Neural crest cell (in vitro differentiated cells): ENCODE results near the gene ORC2. TPM values are rescaled to one million over a fixed set of nuclear protein-coding genes. Genes with fewer than 3 reads are reported as not detected.
"Not testable (repeated sequence)": the region's sequence is repeated elsewhere in the genome, so short reads cannot be mapped to it uniquely, and the experiment has no call there.

Source experiments
- DNase-seq: peaks from one replicate; pipeline ENCODE4 v3.0.0; 2021; ENCODE audit warnings: low read depth, mixed read lengths, low spot score
- H3K27ac Mint-ChIP-seq: one replicate; pipeline ENCODE4 v1.8.0; 2021; ENCODE audit warnings: mild to moderate bottlenecking, mixed read lengths; ENCODE audit not compliant: unreplicated experiment
- H3K27me3 Mint-ChIP-seq: 2 replicates; pipeline ENCODE4 v1.8.0; 2021; ENCODE audit warnings: low read depth, mild to moderate bottlenecking, mixed read lengths
- H3K36me3 Mint-ChIP-seq: 2 replicates; pipeline ENCODE4 v1.8.0; 2021; ENCODE audit warnings: low read depth, mild to moderate bottlenecking, mixed read lengths
- H3K4me1 Mint-ChIP-seq: 2 replicates; pipeline ENCODE4 v1.8.0; 2021; ENCODE audit warnings: mixed read lengths
- H3K4me3 Mint-ChIP-seq: one replicate; pipeline ENCODE4 v1.8.0; 2021; ENCODE audit warnings: mild to moderate bottlenecking, mixed read lengths
- H3K9me3 Mint-ChIP-seq: 2 replicates; pipeline ENCODE4 v1.8.0; 2021; ENCODE audit warnings: mixed read lengths
- CTCF ChIP-seq: fragments of 200-600 bp; sonication (generic); conservative IDR thresholded peaks from 2 replicates; pipeline ENCODE4 v1.5.0; 2021; ENCODE audit warnings: antibody characterized with exemption, mild to moderate bottlenecking
- total RNA-seq: library from RNA; stranded (reverse); gene quantifications from 2 replicates; pipeline ENCODE4 v1.2.1, GENCODE V29; 2021

The ORC2 gene
- total RNA-seq, 1 donor from 2014 or later, result 30.9 TPM

- no peak for TF ChIP-seq CTCF
- H3K4me1 Mint-ChIP-seq, result no peaks in the 10 kb centered on the region
- no peaks in the 10 kb centered on the region for H3K9me3 Mint-ChIP-seq
- H3K27ac Mint-ChIP-seq, result no peak overlapping the region
- no peak for DNase-seq
- H3K27me3 Mint-ChIP-seq, result no peaks in the 10 kb centered on the region
- peaks cover 4% of the 10 kb centered on the region for H3K36me3 Mint-ChIP-seq
- H3K4me3 Mint-ChIP-seq, result no peak overlapping the region
These were observed 29.6 kb upstream of the ORC2 start for GRCh38 chr2:200993097-200993496.

- peaks cover 4% of the 10 kb centered on the region for H3K36me3 Mint-ChIP-seq
- TF ChIP-seq CTCF, result no peak
- no peaks in the 10 kb centered on the region for H3K9me3 Mint-ChIP-seq
- no peak for DNase-seq
- no peaks in the 10 kb centered on the region for H3K4me1 Mint-ChIP-seq
- H3K27ac Mint-ChIP-seq, result no peak overlapping the region
- no peaks in the 10 kb centered on the region for H3K27me3 Mint-ChIP-seq
- no peak overlapping the region for H3K4me3 Mint-ChIP-seq
These were observed 23.7 kb upstream of the ORC2 start for GRCh38 chr2:200987137-200987536.

- Mint-ChIP-seq H3K4me1 (peaks cover 2% of the 10 kb centered on the region), H3K27ac (no peak overlapping the region), H3K27me3 (no peaks in the 10 kb centered on the region), H3K9me3 (no peaks in the 10 kb centered on the region), H3K36me3 (peaks cover 4% of the 10 kb centered on the region), H3K4me3 (no peak overlapping the region)
- DNase-seq, result no peak
- no peak for TF ChIP-seq CTCF
These were observed 22.3 kb upstream of the ORC2 start for GRCh38 chr2:200985799-200986198.

- H3K27me3 Mint-ChIP-seq, result no peaks in the 10 kb centered on the region
- no peaks in the 10 kb centered on the region for H3K36me3 Mint-ChIP-seq
- DNase-seq, result no peak
- H3K4me3 Mint-ChIP-seq, result no peak overlapping the region
- H3K9me3 Mint-ChIP-seq, result no peaks in the 10 kb centered on the region
- TF ChIP-seq CTCF, result no peak
- no peak overlapping the region for H3K27ac Mint-ChIP-seq
- peaks cover 13% of the 10 kb centered on the region for H3K4me1 Mint-ChIP-seq
These were observed 13.2 kb upstream of the ORC2 start for GRCh38 chr2:200976710-200977109.

GRCh38 chr2:200975672-200976071 lies 12.2 kb upstream of the ORC2 start:
- no peak overlapping the region for H3K27ac Mint-ChIP-seq
- DNase-seq, result no peak
- no peak overlapping the region for H3K4me3 Mint-ChIP-seq
- H3K4me1 Mint-ChIP-seq, result peaks cover 9% of the 10 kb centered on the region
- no peaks in the 10 kb centered on the region for H3K36me3 Mint-ChIP-seq
- H3K27me3 Mint-ChIP-seq, result no peaks in the 10 kb centered on the region
- H3K9me3 Mint-ChIP-seq, result no peaks in the 10 kb centered on the region
- no peak for TF ChIP-seq CTCF

GRCh38 chr2:200970057-200970456 lies 6.6 kb upstream of the ORC2 start:
- not testable (repeated sequence) for DNase-seq, H3K36me3 Mint-ChIP-seq, H3K27me3 Mint-ChIP-seq, H3K9me3 Mint-ChIP-seq, H3K27ac Mint-ChIP-seq, H3K4me3 Mint-ChIP-seq
- H3K4me1 Mint-ChIP-seq, result peaks cover 12% of the 10 kb centered on the region
